ENCODE results near the gene NOL12. TPM values are rescaled to one million over a fixed set of nuclear protein-coding genes. Genes with fewer than 3 reads are reported as not detected.
A peak's percentile ranks its signal among the peaks of the same experiment; 100 is the strongest.

The NOL12 gene
- total RNA-seq, 4 donors from 2014 or later, result 9.1 to 18.4 (median 14.5) TPM

- H3K4me3 ChIP-seq, result peak overlapping the region; percentile 67 to 92 (median 73)
- H3K4me1 ChIP-seq, result peaks cover 36 to 59% (median 55%) of the 10 kb centered on the region in 4 donors
- TF ChIP-seq POLR2A (IDR thresholded peaks at IDR 0.05; ENCODE audit: low read depth), result no peak
- no peak for TF ChIP-seq POLR2AphosphoS5 (IDR thresholded peaks at IDR 0.05)
- TF ChIP-seq EP300 (IDR thresholded peaks at IDR 0.05), result no peak
- TF ChIP-seq CTCF (IDR thresholded peaks at IDR 0.05), result no peak
- intact Hi-C loops (cut with DNase I), result no loop called here
- no peaks in the 10 kb centered on the region for H3K27me3 ChIP-seq
- no peaks in the 10 kb centered on the region for H3K36me3 ChIP-seq
- no peaks in the 10 kb centered on the region for H3K9me3 ChIP-seq
- 6% methylated on average over 40 of the region's 68 CpGs for WGBS
- H3K27ac ChIP-seq (replicated peaks in 1 of 4), result peak overlapping the region; percentile 78 to 87 (median 83)
- DNase-seq (ENCODE audit: extremely low spot score), result no peak
Observed at GRCh38 chr22:37659066-37659896, 26.9 kb upstream of the NOL12 start.

- no peaks in the 10 kb centered on the region for H3K27me3 ChIP-seq
- H3K9me3 ChIP-seq, result no peaks in the 10 kb centered on the region
- DNase-seq (ENCODE audit: extremely low spot score), result no peak
- H3K36me3 ChIP-seq, result no peaks in the 10 kb centered on the region
- peak overlapping the region; percentile 67 to 92 (median 73) for H3K4me3 ChIP-seq
- intact Hi-C loops (cut with DNase I), result no loop called here
- peak overlapping the region; percentile 77 to 87 (median 80) for H3K27ac ChIP-seq (replicated peaks in 1 of 4)
- H3K4me1 ChIP-seq, result peaks cover 36 to 67% (median 58%) of the 10 kb centered on the region in 4 donors
- WGBS, result 86% methylated on average over 14 of the region's 14 CpGs
- TF ChIP-seq CTCF (IDR thresholded peaks at IDR 0.05) (no peak), POLR2A (IDR thresholded peaks at IDR 0.05; ENCODE audit: low read depth) (no peak)
Observed at GRCh38 chr22:37659897-37660708, 26.0 kb upstream of the NOL12 start.

GRCh38 chr22:37660709-37661045 lies 25.5 kb upstream of the NOL12 start:
- 72% methylated on average over 2 of the region's 2 CpGs for WGBS
- no peaks in the 10 kb centered on the region for H3K27me3 ChIP-seq
- peak overlapping the region; percentile 77 to 87 (median 80) for H3K27ac ChIP-seq (replicated peaks in 1 of 4)
- no peak for TF ChIP-seq EP300 (IDR thresholded peaks at IDR 0.05)
- TF ChIP-seq POLR2A (IDR thresholded peaks at IDR 0.05; ENCODE audit: low read depth), result no peak
- TF ChIP-seq POLR2AphosphoS5 (IDR thresholded peaks at IDR 0.05), result no peak
- TF ChIP-seq CTCF (IDR thresholded peaks at IDR 0.05), result no peak
- H3K4me3 ChIP-seq, result peak overlapping the region in 1 of 4 donors; percentile 6
- H3K4me1 ChIP-seq, result peaks cover 36 to 67% (median 61%) of the 10 kb centered on the region in 4 donors
- no peaks in the 10 kb centered on the region for H3K9me3 ChIP-seq
- peaks cover 0 to 5% (median 4%) of the 10 kb centered on the region in 4 donors for H3K36me3 ChIP-seq
- DNase-seq (ENCODE audit: extremely low spot score), result no peak
- intact Hi-C loops (cut with DNase I), result no loop called here

GRCh38 chr22:37661160-37661924 lies 24.8 kb upstream of the NOL12 start:
- peak overlapping the region; percentile 77 to 87 (median 80) for H3K27ac ChIP-seq (replicated peaks in 1 of 4)
- 33% methylated on average over 11 of the region's 12 CpGs for WGBS
- intact Hi-C loops (cut with DNase I), result no loop called here
- H3K27me3 ChIP-seq, result no peaks in the 10 kb centered on the region
- TF ChIP-seq POLR2AphosphoS5 (IDR thresholded peaks at IDR 0.05), result peak in 1 of 2 donors; percentile 41
- peak; percentile 41 to 50 (median 46) for TF ChIP-seq CTCF (IDR thresholded peaks at IDR 0.05)
- no peak for TF ChIP-seq EP300 (IDR thresholded peaks at IDR 0.05)
- no peak for TF ChIP-seq POLR2A (IDR thresholded peaks at IDR 0.05; ENCODE audit: low read depth)
- no peaks in the 10 kb centered on the region for H3K9me3 ChIP-seq
- H3K36me3 ChIP-seq, result peaks cover 6 to 11% (median 10%) of the 10 kb centered on the region in 4 donors
- DNase-seq (ENCODE audit: extremely low spot score), result no peak
- peak overlapping the region in 1 of 4 donors; percentile 6 for H3K4me3 ChIP-seq
- H3K4me1 ChIP-seq, result peaks cover 33 to 67% (median 60%) of the 10 kb centered on the region in 4 donors

Measured in esophagus muscularis mucosa (tissue), 4 donors.